GM12878 (cell line): Measurements from ENCODE around the gene TMPRSS3. TPM values are rescaled to one million over a fixed set of nuclear protein-coding genes. Genes with fewer than 3 reads are reported as not detected.

Experiments
- ATAC-seq: fragments of 200-7000 bp; cut with Tn5 transposase; 3 replicates; pipeline ENCODE4 v1.9.1; 2020; ENCODE audit warnings: mild to moderate bottlenecking, moderate library complexity
- BruUV-seq: library from RNA; stranded (reverse); fragments of 400-500 nt; replicated peaks from 2 replicates; lab custom pipeline; 2021; lab: Mats Ljungman, UMichigan
- CTCF ChIA-PET: fragments of 300-600 bp; sonication (Branson Sonifier 250); formaldehyde crosslinking; extraction: SDS; loops from one replicate; lab custom pipeline; 2021; ENCODE audit warnings: inconsistent platforms; lab: Yijun Ruan, JAX
- POLR2A ChIA-PET: fragments of 350-600 bp; formaldehyde crosslinking; extraction: SDS; loops from one replicate; lab custom pipeline; 2021; ENCODE audit warnings: inconsistent platforms; lab: Charles Lee
- RAD21 ChIA-PET: fragments of 300-600 bp; sonication (Branson Sonifier 250); formaldehyde crosslinking; loops from one replicate; lab custom pipeline; 2023; ENCODE audit warnings: antibody characterized with exemption; ENCODE audit not compliant: unreplicated experiment; lab: Charles Lee
- SMC1A ChIA-PET: fragments of 300-600 bp; sonication (Branson Sonifier 250); formaldehyde crosslinking; loops from one replicate; lab custom pipeline; 2023; ENCODE audit not compliant: unreplicated experiment, uncharacterized antibody; lab: Charles Lee
- DNase-seq: peaks from one replicate; pipeline ENCODE4 v3.0.0-alpha.2; 2011; ENCODE audit warnings: low read depth, low spot score
- FAIRE-seq: peaks from 3 replicates; lab custom pipeline; 2011; peaks lifted over from hg19 to GRCh38; lab: Jason Lieb, UNC
- H2AFZ ChIP-seq: 2 replicates; pipeline ENCODE4 v1.6.0; 2011; ENCODE audit warnings: low read depth, low read length, control low read depth; ENCODE audit not compliant: control insufficient read depth
- H3K27ac ChIP-seq: 2 replicates; pipeline ENCODE4 v1.5.1; 2011; ENCODE audit warnings: control low read depth; ENCODE audit not compliant: control insufficient read depth, insufficient read depth
- H3K27me3 ChIP-seq, 2 experiments: replicated peaks in 1 of 2; 2 replicates each; pipeline versions ENCODE4 v1.6.0 to v1.6.1; 2011; ENCODE audit warnings: low read length in 1 of 2; ENCODE audit not compliant: control insufficient read depth in 2 of 2, insufficient read depth in 2 of 2
- H3K36me3 ChIP-seq, 2 experiments: 2 replicates each; pipeline ENCODE4 v1.5.1; 2011; ENCODE audit warnings: low read length in 1 of 2; ENCODE audit not compliant: control insufficient read depth in 2 of 2, insufficient read depth in 2 of 2
- H3K4me1 ChIP-seq: 2 replicates; pipeline ENCODE4 v1.6.1; 2011; ENCODE audit warnings: mild to moderate bottlenecking, low read length, moderate library complexity, mixed read lengths; ENCODE audit not compliant: control insufficient read depth, insufficient read depth
- H3K4me2 ChIP-seq: 2 replicates; pipeline ENCODE4 v1.6.0; 2011; ENCODE audit warnings: control low read depth; ENCODE audit not compliant: control insufficient read depth, insufficient read depth
- H3K4me3 ChIP-seq: fragments of 200-600 bp; sonication (generic); 2 replicates; pipeline ENCODE4 v1.5.1; 2016
- H3K79me2 ChIP-seq: 2 replicates; pipeline ENCODE4 v1.6.0; 2011; ENCODE audit warnings: low read length; ENCODE audit not compliant: control insufficient read depth, insufficient read depth
- H3K9ac ChIP-seq: 2 replicates; pipeline ENCODE4 v1.8.0; 2011; ENCODE audit warnings: low read length, control low read depth, mixed read lengths; ENCODE audit not compliant: control insufficient read depth, insufficient read depth
- H3K9me3 ChIP-seq: replicated peaks from 3 replicates; pipeline ENCODE4 v1.5.1; 2011; ENCODE audit warnings: mild to moderate bottlenecking, low read length; ENCODE audit not compliant: control insufficient read depth, insufficient read depth
- H4K20me1 ChIP-seq: 2 replicates; pipeline ENCODE4 v1.6.0; 2011; ENCODE audit not compliant: control insufficient read depth, insufficient read depth
- ATF3 ChIP-seq: IDR thresholded peaks from 2 replicates; pipeline ENCODE4 v1.6.1; 2011; ENCODE audit warnings: low read depth, mild to moderate bottlenecking, low read length, moderate library complexity, borderline replicate concordance; ENCODE audit errors: extremely low read depth
- EGR1 ChIP-seq, 2 experiments: IDR thresholded peaks; 1 replicate in 1 of 2; 2 replicates in 1 of 2; pipeline ENCODE4 v1.6.1; 2011 to 2012; ENCODE audit warnings: low read depth in 2 of 2, low read length in 2 of 2, borderline replicate concordance in 1 of 2, mild to moderate bottlenecking in 1 of 2, moderate library complexity in 1 of 2
- HSF1 ChIP-seq: fragments of 150-350 bp; IDR thresholded peaks from 2 replicates; pipeline ENCODE4 v1.6.1; 2014; ENCODE audit warnings: mild to moderate bottlenecking, low read depth, low read length
- JUND ChIP-seq: IDR thresholded peaks from 2 replicates; pipeline ENCODE4 v1.6.1; 2012; ENCODE audit warnings: low read depth, mild to moderate bottlenecking, low read length, improper control_type of control experiment, moderate library complexity
- KAT2A ChIP-seq: conservative IDR thresholded peaks from 2 replicates; pipeline ENCODE4 v1.6.1; 2011; ENCODE audit warnings: low read depth, low read length; ENCODE audit not compliant: control insufficient read depth
- MYB ChIP-seq: fragments of 150-350 bp; IDR thresholded peaks from 2 replicates; pipeline ENCODE4 v1.6.1; 2014; ENCODE audit warnings: mild to moderate bottlenecking, low read depth, low read length, borderline replicate concordance
- NFYB ChIP-seq: IDR thresholded peaks from 2 replicates; pipeline ENCODE4 v1.6.1; 2011; ENCODE audit warnings: low read depth, mild to moderate bottlenecking, low read length, improper control_type of control experiment, moderate library complexity; ENCODE audit not compliant: insufficient read depth
- POU2F2 ChIP-seq: IDR thresholded peaks from 3 replicates; pipeline ENCODE4 v1.6.1; 2011; ENCODE audit warnings: low read depth, mild to moderate bottlenecking, low read length, borderline replicate concordance
- SPI1 ChIP-seq: IDR thresholded peaks from 2 replicates; pipeline ENCODE4 v1.6.1; 2011; ENCODE audit warnings: low read depth, mild to moderate bottlenecking, low read length, moderate library complexity, borderline replicate concordance; ENCODE audit not compliant: insufficient read depth
- TCF12 ChIP-seq: IDR thresholded peaks from 2 replicates; pipeline ENCODE4 v1.6.1; 2011; ENCODE audit warnings: low read depth, mild to moderate bottlenecking, low read length
- WGBS: methylation state at CpG from one replicate; pipeline ENCODE4 v1.1.6; 2016; ENCODE audit warnings: low lambda C conversion rate; ENCODE audit not compliant: insufficient replicate concordance, insufficient coverage; ENCODE audit errors: missing lambda C conversion rate; 5-methylcytosine and 5-hydroxymethylcytosine counted together
- in situ Hi-C: fragments of 300-500 bp; cut with MboI; formaldehyde crosslinking; loops from 9 replicates; pipeline ENCODE4 v1.14.3; 2018; ENCODE audit warnings: mixed read lengths
- intact Hi-C: fragments of 100-400 bp; cut with micrococcal nuclease; formaldehyde crosslinking; loops from one replicate; pipeline ENCODE4 v1.14.2; 2022; ENCODE audit not compliant: unreplicated experiment
- polyA plus RNA-seq, 11 experiments: library from polyadenylated mRNA; depleted of rRNA in 4 of 11; unstranded in 6 of 11; stranded (reverse) in 5 of 11; fragments of >200 nt; fragmentation: Nextera tagmentation in 4 of 11; fragmentation: Illumina TruSeq in 1 of 11; extraction: Ambion mirVana in 4 of 11; extraction: Trizol in 1 of 11; gene quantifications; 1 replicate in 1 of 11; 2 replicates in 10 of 11; pipeline versions ENCODE4 v1.2.1 to v1.2.3, GENCODE V29; 2011 to 2016; ENCODE audit warnings: inconsistent platforms in 2 of 11, missing spikeins in 2 of 11, low read depth in 1 of 11
- total RNA-seq, 4 experiments: library from RNA; depleted of rRNA in 3 of 4; stranded (reverse); fragments of >200 nt in 3 of 4; fragmentation: Illumina TruSeq in 1 of 4; extraction: Trizol in 1 of 4; gene quantifications; 2 replicates each; pipeline versions ENCODE4 v1.2.1 to v1.2.3, GENCODE V29; 2013 to 2021

TMPRSS3 gene
- total and polyA plus RNA-seq, 10 of the 15 experiments (the other 5 are each of a cell fraction or from before 2014, with no cell fraction given): 0.51 to 1.5 (median 0.82) TPM; not detected in 1

DNA sequence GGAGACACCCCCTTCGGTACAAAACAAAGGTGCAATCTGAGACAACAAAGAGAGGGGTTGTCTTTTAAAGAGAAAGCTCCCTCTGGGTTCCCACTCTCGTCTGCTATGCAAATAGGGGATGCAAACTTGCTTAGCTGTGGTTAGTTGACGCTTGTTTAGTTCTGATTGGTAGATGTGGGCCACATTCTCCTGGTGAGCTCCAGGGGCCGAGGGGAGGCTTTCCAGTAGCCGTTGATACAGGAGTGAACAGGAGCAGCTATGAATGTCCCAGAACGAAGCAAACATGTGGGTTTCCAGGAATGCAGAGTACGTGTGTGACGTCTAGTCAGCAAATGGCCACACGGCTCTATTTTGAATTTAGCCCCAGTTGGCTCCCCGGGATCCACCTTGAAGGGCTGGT is 59.8 kb downstream of the TMPRSS3 start:
- WGBS: 4% methylated on average over 10 of the region's 10 CpGs
- DNase-seq: no peak
- no peaks in the 10 kb centered on the region for H3K36me3 ChIP-seq
- no peak overlapping the region for H3K27ac ChIP-seq
- intact Hi-C loops: no loop called here
- H2AFZ ChIP-seq: no peak overlapping the region
- no peaks in the 10 kb centered on the region for H4K20me1 ChIP-seq
- peaks cover 13% of the 10 kb centered on the region for H3K4me1 ChIP-seq
- no peak overlapping the region for H3K4me2 ChIP-seq
- H3K4me3 ChIP-seq: no peak overlapping the region
- ChIA-PET SMC1A (interaction anchor here (0.8 to 6.7 kb wide), 15 partner anchors 25 to 202 kb away, joined by 3 to 41 read pairs (median 4); no protein-coding TSS in a partner anchor), RAD21 (interaction anchor here (0.6 to 2.1 kb wide), 6 partner anchors 25 to 86 kb away, joined by 3 to 9 read pairs (median 3); no protein-coding TSS in a partner anchor), POLR2A (interaction anchor here (0.9 to 1.0 kb wide), 2 partner anchors 81 to 106 kb away, joined by 3 read pairs; no protein-coding TSS in a partner anchor), CTCF (interaction anchor here (0.8 to 4.3 kb wide), 12 partner anchors 11 to 257 kb away, joined by 3 to 23 read pairs (median 4); no protein-coding TSS in a partner anchor)
- no peaks in the 10 kb centered on the region for H3K27me3 ChIP-seq
- H3K9me3 ChIP-seq: no peaks in the 10 kb centered on the region; the same call in 2 of the 3 replicates
- H3K9ac ChIP-seq: no peak overlapping the region
- FAIRE-seq: no peak
- TF ChIP-seq POU2F2 (peak; percentile 73; the same call in 1 of the 3 replicates), NFYB (0 out of 2 replicates have a peak, but pooled peaks have one; percentile 26), EGR1 (IDR thresholded peaks at IDR 0.05; ENCODE audit: borderline replicate concordance in 1 of 2, low read depth in 2 of 2, low read length in 2 of 2) (no peak)
- no peaks in the 10 kb centered on the region for H3K79me2 ChIP-seq
- no TSS peak for BruUV-seq
- in situ Hi-C loops: no loop called here
- ATAC-seq: no peak

DNA sequence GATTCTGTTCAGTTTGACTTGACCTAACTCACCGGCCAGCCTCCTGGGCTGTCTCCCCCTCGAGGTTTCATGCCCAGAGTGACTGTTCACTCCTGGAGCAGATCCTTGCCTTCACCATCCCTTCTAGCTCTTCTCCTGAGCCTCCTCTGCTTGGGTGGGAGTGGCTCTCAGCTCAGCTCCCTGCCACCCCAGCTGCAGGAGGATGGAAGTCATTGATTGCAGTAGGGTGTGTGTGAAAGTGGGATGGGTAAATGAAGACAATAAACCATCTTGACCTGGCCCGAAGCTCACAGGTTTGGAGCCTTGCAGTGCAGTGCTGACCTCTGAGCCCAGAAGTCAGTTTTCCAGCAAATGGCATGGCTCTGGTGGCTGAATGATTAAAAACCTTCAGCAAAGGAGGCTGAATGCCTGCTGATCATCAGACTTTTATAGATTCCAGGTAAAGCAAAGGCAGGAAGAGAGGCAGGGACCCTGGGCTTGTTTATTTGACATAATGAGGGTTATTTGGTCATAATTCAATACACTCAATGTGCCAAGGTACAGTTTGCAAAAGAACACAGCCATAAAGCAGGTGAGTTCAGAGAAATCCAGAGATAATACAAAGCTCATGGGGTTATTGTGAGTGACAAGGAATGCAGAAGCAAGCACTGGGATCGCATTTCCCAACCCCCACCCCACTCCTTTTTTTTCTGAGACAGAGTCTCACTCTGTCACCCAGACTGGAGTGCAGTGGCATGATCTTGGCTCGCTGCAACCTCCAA is 63.1 kb downstream of the TMPRSS3 start:
- Histone ChIP-seq H3K4me1 (peaks cover 3% of the 10 kb centered on the region; the same call in 1 of the 2 replicates), H3K36me3 (no peaks in the 10 kb centered on the region), H3K9ac (no peak overlapping the region), H3K79me2 (no peaks in the 10 kb centered on the region), H4K20me1 (no peaks in the 10 kb centered on the region), H3K9me3 (no peaks in the 10 kb centered on the region; the same call in 2 of the 3 replicates), H2AFZ (no peak overlapping the region), H3K27ac (no peak overlapping the region), H3K27me3 (no peaks in the 10 kb centered on the region), H3K4me2 (no peak overlapping the region), H3K4me3 (no peak overlapping the region)
- POLR2A ChIA-PET: no interaction called here
- ATAC-seq (no peak), DNase-seq (no peak), FAIRE-seq (no peak)
- WGBS: 41% methylated on average over 5 of the region's 5 CpGs
- no TSS peak for BruUV-seq
- SMC1A ChIA-PET: interaction anchor here (1.0 to 1.3 kb wide), 2 partner anchors 10 to 71 kb away, joined by 3 to 4 read pairs; partner anchors contain the start of gene UBASH3A
- in situ Hi-C loops: no loop called here
- RAD21 ChIA-PET: no interaction called here
- CTCF ChIA-PET: no interaction called here
- intact Hi-C loops: loop anchor here (5.0 kb wide), 1 partner anchor 45 kb away; no protein-coding TSS in a partner anchor
- TF ChIP-seq MYB (no peak), TCF12 (no peak), KAT2A (no peak), HSF1 (no peak), SPI1 (no peak), ATF3 (no peak), POU2F2 (no peak), JUND (no peak)
